ENCODE data around the gene RFPL3. TPM values are rescaled to one million over a fixed set of nuclear protein-coding genes. Genes with fewer than 3 reads are reported as not detected.

RFPL3 gene
- total RNA-seq, 1 donor from 2014 or later: not detected

GRCh38 chr22:32312748-32313147 is 44.9 kb upstream of the RFPL3 start:
- intact Hi-C loops (cut with DNase I): no loop called here
- Histone ChIP-seq H3K4me3 (no peak overlapping the region), H3K27me3 (ENCODE audit: low read depth) (no peaks in the 10 kb centered on the region), H3K4me1 (no peaks in the 10 kb centered on the region), H3K36me3 (no peaks in the 10 kb centered on the region), H3K9me3 (no peaks in the 10 kb centered on the region), H3K27ac (no peak overlapping the region)
- TF ChIP-seq CTCF (IDR thresholded peaks at IDR 0.05): no peak
- DNase-seq: no peak
- ATAC-seq: no peak

- DNase-seq: no peak
- Histone ChIP-seq H3K27ac (no peak overlapping the region), H3K4me3 (no peak overlapping the region), H3K4me1 (no peaks in the 10 kb centered on the region), H3K36me3 (no peaks in the 10 kb centered on the region), H3K27me3 (ENCODE audit: low read depth) (no peaks in the 10 kb centered on the region), H3K9me3 (no peaks in the 10 kb centered on the region)
- ATAC-seq: no peak
- no peak for TF ChIP-seq CTCF (IDR thresholded peaks at IDR 0.05)
- intact Hi-C loops (cut with DNase I): no loop called here
Measured at GRCh38 chr22:32313532-32313931, 44.1 kb upstream of the RFPL3 start.

GRCh38 chr22:32317524-32317923 is 40.1 kb upstream of the RFPL3 start:
- ATAC-seq: no peak
- Histone ChIP-seq H3K36me3 (no peaks in the 10 kb centered on the region), H3K27ac (no peak overlapping the region), H3K4me3 (no peak overlapping the region), H3K4me1 (no peaks in the 10 kb centered on the region), H3K9me3 (no peaks in the 10 kb centered on the region), H3K27me3 (ENCODE audit: low read depth) (no peaks in the 10 kb centered on the region)
- no peak for TF ChIP-seq CTCF (IDR thresholded peaks at IDR 0.05)
- no peak for DNase-seq
- intact Hi-C loops (cut with DNase I): no loop called here

DNA sequence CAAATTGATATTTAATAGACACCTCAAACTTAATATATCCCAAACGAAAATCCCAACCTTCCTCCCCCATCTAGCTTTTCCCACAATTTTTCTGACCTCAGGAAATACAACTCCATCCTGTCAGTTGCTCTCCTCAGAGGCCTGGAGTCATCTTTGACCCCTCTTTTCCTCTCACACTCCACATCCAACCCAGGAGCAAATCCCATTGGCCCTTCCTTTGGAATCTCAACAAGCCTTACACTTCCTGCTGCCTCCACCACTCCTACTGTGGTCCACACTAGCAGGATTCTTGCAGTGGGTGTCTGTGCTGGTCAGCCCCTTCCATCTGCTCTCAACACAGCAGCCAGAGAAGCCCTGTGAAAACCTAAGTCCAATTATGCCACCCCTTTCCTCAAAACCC is 39.3 kb upstream of the RFPL3 start:
- no peaks in the 10 kb centered on the region for H3K9me3 ChIP-seq
- no peak overlapping the region for H3K27ac ChIP-seq
- no peaks in the 10 kb centered on the region for H3K36me3 ChIP-seq
- no peak overlapping the region for H3K4me3 ChIP-seq
- ATAC-seq (no peak), DNase-seq (no peak)
- intact Hi-C loops (cut with DNase I): no loop called here
- TF ChIP-seq CTCF (IDR thresholded peaks at IDR 0.05): no peak
- no peaks in the 10 kb centered on the region for H3K27me3 ChIP-seq (ENCODE audit: low read depth)
- H3K4me1 ChIP-seq: no peaks in the 10 kb centered on the region

GRCh38 chr22:32319861-32320406 is 37.7 kb upstream of the RFPL3 start:
- Histone ChIP-seq H3K4me3 (no peak overlapping the region), H3K36me3 (no peaks in the 10 kb centered on the region), H3K9me3 (no peaks in the 10 kb centered on the region), H3K27ac (no peak overlapping the region), H3K27me3 (ENCODE audit: low read depth) (no peaks in the 10 kb centered on the region), H3K4me1 (no peaks in the 10 kb centered on the region)
- ATAC-seq (no peak), DNase-seq (no peak)
- no peak for TF ChIP-seq CTCF (IDR thresholded peaks at IDR 0.05)
- intact Hi-C loops (cut with DNase I): no loop called here

- no peak overlapping the region for H3K27ac ChIP-seq
- H3K4me1 ChIP-seq: no peaks in the 10 kb centered on the region
- no peak overlapping the region for H3K4me3 ChIP-seq
- ATAC-seq (no peak), DNase-seq (no peak)
- no peaks in the 10 kb centered on the region for H3K36me3 ChIP-seq
- intact Hi-C loops (cut with DNase I): no loop called here
- TF ChIP-seq CTCF (IDR thresholded peaks at IDR 0.05): no peak
- H3K9me3 ChIP-seq: no peaks in the 10 kb centered on the region
- no peaks in the 10 kb centered on the region for H3K27me3 ChIP-seq (ENCODE audit: low read depth)
Measured at GRCh38 chr22:32322986-32323385, 34.7 kb upstream of the RFPL3 start.

Data from lower lobe of right lung (tissue), 2 donors.